Effector CD4-positive, alpha-beta T cell (primary cell): Measurements from ENCODE around the gene OR51E1. TPM values are rescaled to one million over a fixed set of nuclear protein-coding genes. Genes with fewer than 3 reads are reported as not detected.
A peak's percentile ranks its signal among the peaks of the same experiment; 100 is the strongest.

ENCODE experiments used
- DNase-seq: peaks from one replicate; pipeline ENCODE4 v3.0.0-alpha.2; 2020
- total RNA-seq: gene quantifications from one replicate; lab custom pipeline; 2026; lab: John Stamatoyannopoulos, UW

OR51E1 gene
- total RNA-seq: not detected

GRCh38 chr11:4643682-4644081 lies at the start of gene OR51E1:
Gene OR51E1, plus strand, starts transcription at chr11:4643982. Its CDS starts 8,545 bp downstream, at chr11:4652527.
- DNase-seq: no peak

- no peak for DNase-seq
These were observed 38.7 kb upstream of the OR51E1 start for GRCh38 chr11:4605057-4605456.

GRCh38 chr11:4606231-4607015 lies 37.4 kb upstream of the OR51E1 start:
- DNase-seq: no peak

- no peak for DNase-seq
These were observed 36.7 kb upstream of the OR51E1 start for GRCh38 chr11:4607096-4607495.

GRCh38 chr11:4607781-4608666 lies 35.8 kb upstream of the OR51E1 start, which contains the start of gene TRIM68:
Gene TRIM68, minus strand, starts transcription at chr11:4608231. Its CDS starts 2,727 bp downstream, at chr11:4605504.
- peak; percentile 93 for DNase-seq

GRCh38 chr11:4610258-4610935 lies 33.4 kb upstream of the OR51E1 start:
- DNase-seq: no peak

- DNase-seq: no peak
These were observed 31.8 kb upstream of the OR51E1 start for GRCh38 chr11:4611986-4612385.

- DNase-seq: no peak
These were observed 27.8 kb upstream of the OR51E1 start for GRCh38 chr11:4615856-4616444.

- no peak for DNase-seq
These were observed 24.3 kb upstream of the OR51E1 start for GRCh38 chr11:4619514-4619913.

- DNase-seq: peak; percentile 33
These were observed 17.3 kb upstream of the OR51E1 start for GRCh38 chr11:4626207-4627099.

GRCh38 chr11:4636136-4636535 lies 7.6 kb upstream of the OR51E1 start:
- DNase-seq: no peak

GRCh38 chr11:4636962-4637661 lies 6.7 kb upstream of the OR51E1 start, which contains the start of gene OR51D1:
Gene OR51D1, plus strand, starts transcription at chr11:4637477. Its CDS starts 2,314 bp downstream, at chr11:4639791.
- peak; percentile 60 for DNase-seq

- no peak for DNase-seq
These were observed 6.1 kb upstream of the OR51E1 start for GRCh38 chr11:4637662-4638047.

GRCh38 chr11:4639931-4640330 lies 3.9 kb upstream of the OR51E1 start:
- no peak for DNase-seq

GRCh38 chr11:4641501-4641900 lies 2.3 kb upstream of the OR51E1 start:
- no peak for DNase-seq

GRCh38 chr11:4642043-4642442 lies 1.7 kb upstream of the OR51E1 start:
- DNase-seq: no peak

GRCh38 chr11:4643076-4643475 lies 706 bp upstream of the OR51E1 start:
- DNase-seq: no peak

GRCh38 chr11:4644233-4644632 lies 451 bp downstream of the OR51E1 start:
- no peak for DNase-seq

GRCh38 chr11:4645974-4646373 lies 2.2 kb downstream of the OR51E1 start:
- no peak for DNase-seq

GRCh38 chr11:4647766-4648165 lies 4.0 kb downstream of the OR51E1 start:
- no peak for DNase-seq
